Endothelial cell of umbilical vein (primary cell): Measurements from ENCODE around the gene USH2A. TPM values are rescaled to one million over a fixed set of nuclear protein-coding genes. Genes with fewer than 3 reads are reported as not detected.

ENCODE experiments used
- BruUV-seq: library from RNA; stranded (reverse); fragments of 400-500 nt; replicated peaks from 2 replicates; lab custom pipeline; 2021; lab: Mats Ljungman, UMichigan
- CTCF ChIA-PET: fragments of 300-600, 350-600 bp; sonication (Branson Sonifier 250); formaldehyde crosslinking; loops from one replicate; lab custom pipeline; 2021; ENCODE audit warnings: antibody characterized with exemption, inconsistent platforms; lab: Charles Lee
- POLR2A ChIA-PET: fragments of 300-600, 350-600 bp; sonication (Branson Sonifier 250); formaldehyde crosslinking; loops from one replicate; lab custom pipeline; 2021; ENCODE audit warnings: antibody characterized with exemption, inconsistent platforms; lab: Charles Lee
- DNase-seq: peaks from one replicate; pipeline ENCODE4 v3.0.0-alpha.2; 2011; ENCODE audit warnings: low read depth, low spot score
- FAIRE-seq: peaks from 2 replicates; lab custom pipeline; 2011; peaks lifted over from hg19 to GRCh38; lab: Jason Lieb, UNC
- H2AFZ ChIP-seq: 2 replicates; pipeline ENCODE4 v1.6.0; 2012; ENCODE audit warnings: low read depth, low read length, control low read depth, inconsistent platforms
- H3K27ac ChIP-seq: 2 replicates; pipeline ENCODE4 v1.5.1; 2011; ENCODE audit warnings: low read depth, mild to moderate bottlenecking, control low read depth, low read length, moderate library complexity; ENCODE audit not compliant: insufficient read depth
- H3K27me3 ChIP-seq, 2 experiments: 2 replicates each; pipeline versions ENCODE4 v1.6.0 to v1.6.1; 2011; ENCODE audit warnings: low read length in 2 of 2, mixed read lengths in 1 of 2; ENCODE audit not compliant: control insufficient read depth in 2 of 2, insufficient read depth in 2 of 2
- H3K36me3 ChIP-seq, 2 experiments: 2 replicates in 1 of 2; 3 replicates in 1 of 2; pipeline ENCODE4 v1.5.1; 2011; ENCODE audit warnings: low read length in 2 of 2, mild to moderate bottlenecking in 1 of 2, moderate library complexity in 1 of 2; ENCODE audit not compliant: control insufficient read depth in 2 of 2, insufficient read depth in 2 of 2; ENCODE audit errors: extremely low read depth in 1 of 2
- H3K4me1 ChIP-seq: 3 replicates; pipeline ENCODE4 v1.5.1; 2011; ENCODE audit warnings: mild to moderate bottlenecking, low read length; ENCODE audit not compliant: control insufficient read depth, insufficient read depth; ENCODE audit errors: extremely low read depth
- H3K4me2 ChIP-seq: 2 replicates; pipeline ENCODE4 v1.6.1; 2011; ENCODE audit warnings: low read length, control low read depth, mixed read lengths; ENCODE audit not compliant: insufficient read depth
- H3K4me3 ChIP-seq, 3 experiments: fragments of 200-600 bp in 1 of 3; sonication (generic), shearing (Covaris generic) in 1 of 3; replicated peaks in 1 of 3; 2 replicates each; pipeline ENCODE4 v1.5.1; 2011 to 2016; ENCODE audit warnings: control low read depth in 3 of 3, low read length in 3 of 3, mild to moderate bottlenecking in 2 of 3, inconsistent platforms in 1 of 3, low read depth in 1 of 3, moderate library complexity in 1 of 3; ENCODE audit not compliant: insufficient read depth in 1 of 3
- H3K79me2 ChIP-seq: 2 replicates; pipeline ENCODE4 v1.6.0; 2012; ENCODE audit warnings: low read length, inconsistent platforms; ENCODE audit not compliant: control insufficient read depth, insufficient read depth
- H3K9ac ChIP-seq: replicated peaks from 2 replicates; pipeline ENCODE3; 2011; ENCODE audit warnings: low read length, control low read depth; ENCODE audit not compliant: insufficient read depth; ENCODE audit errors: extremely low read depth
- H3K9me1 ChIP-seq: replicated peaks from 3 replicates; pipeline ENCODE4 v1.6.0; 2011; ENCODE audit warnings: mild to moderate bottlenecking, low read length; ENCODE audit not compliant: control insufficient read depth, insufficient read depth; ENCODE audit errors: extremely low read depth
- H3K9me3 ChIP-seq: replicated peaks from 2 replicates; pipeline ENCODE4 v1.5.1; 2012; ENCODE audit warnings: low read length, inconsistent platforms; ENCODE audit not compliant: control insufficient read depth, insufficient read depth
- H4K20me1 ChIP-seq: replicated peaks from 2 replicates; pipeline ENCODE3; 2011; ENCODE audit warnings: mild to moderate bottlenecking, low read length; ENCODE audit not compliant: control insufficient read depth, insufficient read depth; ENCODE audit errors: extremely low read depth
- EZH2 ChIP-seq: IDR thresholded peaks from 2 replicates; pipeline ENCODE4 v1.6.1; 2012; ENCODE audit warnings: borderline replicate concordance, low read depth, mild to moderate bottlenecking, moderate library complexity, low read length, inconsistent platforms; ENCODE audit not compliant: severe bottlenecking
- FOS ChIP-seq: IDR thresholded peaks from 2 replicates; pipeline ENCODE4 v1.6.1; 2011; ENCODE audit warnings: mild to moderate bottlenecking, low read length, moderate library complexity, borderline replicate concordance; ENCODE audit not compliant: insufficient read depth
- GATA2 ChIP-seq: IDR thresholded peaks from 2 replicates; pipeline ENCODE4 v1.7.0; 2011; ENCODE audit warnings: low read depth, mild to moderate bottlenecking, moderate library complexity, mixed read lengths, low read length; ENCODE audit not compliant: insufficient read length, insufficient read depth
- MYC ChIP-seq: IDR thresholded peaks from one replicate; pipeline ENCODE4 v1.6.1; 2011; ENCODE audit warnings: mild to moderate bottlenecking, low read depth, low read length
- POLR2A ChIP-seq: IDR thresholded peaks from 2 replicates; pipeline ENCODE4 v1.6.1; 2012; ENCODE audit warnings: low read depth, mild to moderate bottlenecking, control low read depth, low read length
- dilution Hi-C: fragments of 300-500 bp; cut with MboI; formaldehyde crosslinking; loops from one replicate; pipeline ENCODE4 v1.15.0; 2019; ENCODE audit warnings: low sequenced_read_pairs; ENCODE audit not compliant: extremely low pct_ligation_motif_present
- intact Hi-C: fragments of 100-400 bp; cut with micrococcal nuclease; formaldehyde crosslinking; loops from one replicate; pipeline ENCODE4 v1.10.0; 2022
- polyA plus RNA-seq, 4 experiments: library from polyadenylated mRNA; depleted of rRNA in 3 of 4; stranded (reverse) in 3 of 4; unstranded in 1 of 4; fragments of >200 nt; gene quantifications; 2 replicates each; pipeline versions ENCODE4 v1.2.1 to v1.2.3, GENCODE V29; 2011 to 2012; ENCODE audit warnings: missing spikeins in 1 of 4
- total RNA-seq: library from RNA; stranded (reverse); gene quantifications from 2 replicates; pipeline ENCODE4 v1.2.3, GENCODE V29; 2021
- TF ChIP-seq, protein P1 (sequence below): IDR thresholded peaks from 2 replicates; pipeline ENCODE4 v1.6.1; 2011; ENCODE audit not compliant: insufficient read depth, insufficient read length
- TF ChIP-seq, protein P2 (sequence below), 2 donors: IDR thresholded peaks; 1 replicate in 1 of 2; 2 replicates in 1 of 2; pipeline ENCODE4 v1.5.1; 2011; ENCODE audit warnings: low read length in 2 of 2, mild to moderate bottlenecking in 2 of 2, moderate library complexity in 2 of 2, control low read depth in 1 of 2, inconsistent platforms in 1 of 2, low read depth in 1 of 2; ENCODE audit not compliant: insufficient read depth in 1 of 2; ENCODE audit errors: extremely low read depth in 1 of 2

Gene USH2A
- total and polyA plus RNA-seq, 2 donors (not counting 3 experiments of a cell fraction or from before 2014, with no cell fraction given): not detected

DNA sequence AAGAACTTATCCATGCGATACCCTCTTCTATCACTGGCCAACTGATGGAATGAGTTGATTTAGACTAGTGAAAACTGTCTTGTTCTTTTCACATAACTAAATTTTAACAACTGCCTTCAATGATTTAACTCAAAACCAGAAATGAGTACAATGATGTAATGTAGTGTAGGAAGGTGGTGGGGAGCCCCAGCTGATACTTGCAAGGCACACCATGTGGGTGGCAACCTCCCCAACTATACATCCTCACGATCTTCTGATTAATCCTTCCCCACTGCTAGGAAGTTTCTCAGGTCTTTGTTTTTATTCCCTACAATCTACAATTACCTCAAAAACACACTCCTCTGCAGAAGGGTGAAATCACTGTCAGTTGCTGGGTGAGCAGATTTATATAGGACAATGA, 755.5 kb downstream of the USH2A start:
- BruUV-seq: no TSS peak
- no peaks in the 10 kb centered on the region for H4K20me1 ChIP-seq
- dilution Hi-C loops: no loop called here
- no peak overlapping the region for H2AFZ ChIP-seq
- intact Hi-C loops: no loop called here
- no peak overlapping the region for H3K4me2 ChIP-seq
- ChIA-PET POLR2A (no interaction called here), CTCF (no interaction called here)
- H3K27ac ChIP-seq: no peak overlapping the region
- no peaks in the 10 kb centered on the region for H3K79me2 ChIP-seq
- H3K9me3 ChIP-seq: no peaks in the 10 kb centered on the region
- TF ChIP-seq, protein P1, sequence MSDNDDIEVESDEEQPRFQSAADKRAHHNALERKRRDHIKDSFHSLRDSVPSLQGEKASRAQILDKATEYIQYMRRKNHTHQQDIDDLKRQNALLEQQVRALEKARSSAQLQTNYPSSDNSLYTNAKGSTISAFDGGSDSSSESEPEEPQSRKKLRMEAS: no peak
- TF ChIP-seq FOS: no peak
- no peak for TF ChIP-seq POLR2A
- TF ChIP-seq, protein P2, sequence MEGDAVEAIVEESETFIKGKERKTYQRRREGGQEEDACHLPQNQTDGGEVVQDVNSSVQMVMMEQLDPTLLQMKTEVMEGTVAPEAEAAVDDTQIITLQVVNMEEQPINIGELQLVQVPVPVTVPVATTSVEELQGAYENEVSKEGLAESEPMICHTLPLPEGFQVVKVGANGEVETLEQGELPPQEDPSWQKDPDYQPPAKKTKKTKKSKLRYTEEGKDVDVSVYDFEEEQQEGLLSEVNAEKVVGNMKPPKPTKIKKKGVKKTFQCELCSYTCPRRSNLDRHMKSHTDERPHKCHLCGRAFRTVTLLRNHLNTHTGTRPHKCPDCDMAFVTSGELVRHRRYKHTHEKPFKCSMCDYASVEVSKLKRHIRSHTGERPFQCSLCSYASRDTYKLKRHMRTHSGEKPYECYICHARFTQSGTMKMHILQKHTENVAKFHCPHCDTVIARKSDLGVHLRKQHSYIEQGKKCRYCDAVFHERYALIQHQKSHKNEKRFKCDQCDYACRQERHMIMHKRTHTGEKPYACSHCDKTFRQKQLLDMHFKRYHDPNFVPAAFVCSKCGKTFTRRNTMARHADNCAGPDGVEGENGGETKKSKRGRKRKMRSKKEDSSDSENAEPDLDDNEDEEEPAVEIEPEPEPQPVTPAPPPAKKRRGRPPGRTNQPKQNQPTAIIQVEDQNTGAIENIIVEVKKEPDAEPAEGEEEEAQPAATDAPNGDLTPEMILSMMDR (IDR thresholded peaks at IDR 0.05; ENCODE audit: extremely low read depth in 1 of 2, insufficient read depth in 1 of 2, low read depth in 1 of 2, low read length in 2 of 2): no peak
- no peak for TF ChIP-seq GATA2
- TF ChIP-seq EZH2: no peak
- no peak for TF ChIP-seq MYC
- no peaks in the 10 kb centered on the region for H3K36me3 ChIP-seq
- H3K9me1 ChIP-seq: no peaks in the 10 kb centered on the region
- H3K4me1 ChIP-seq: no peaks in the 10 kb centered on the region
- FAIRE-seq (no peak), DNase-seq (no peak)
- H3K27me3 ChIP-seq: no peaks in the 10 kb centered on the region
- H3K9ac ChIP-seq: no peak overlapping the region
- H3K4me3 ChIP-seq: no peak overlapping the region
